ENCODE data around the gene TROAP.

The TROAP gene

DNA sequence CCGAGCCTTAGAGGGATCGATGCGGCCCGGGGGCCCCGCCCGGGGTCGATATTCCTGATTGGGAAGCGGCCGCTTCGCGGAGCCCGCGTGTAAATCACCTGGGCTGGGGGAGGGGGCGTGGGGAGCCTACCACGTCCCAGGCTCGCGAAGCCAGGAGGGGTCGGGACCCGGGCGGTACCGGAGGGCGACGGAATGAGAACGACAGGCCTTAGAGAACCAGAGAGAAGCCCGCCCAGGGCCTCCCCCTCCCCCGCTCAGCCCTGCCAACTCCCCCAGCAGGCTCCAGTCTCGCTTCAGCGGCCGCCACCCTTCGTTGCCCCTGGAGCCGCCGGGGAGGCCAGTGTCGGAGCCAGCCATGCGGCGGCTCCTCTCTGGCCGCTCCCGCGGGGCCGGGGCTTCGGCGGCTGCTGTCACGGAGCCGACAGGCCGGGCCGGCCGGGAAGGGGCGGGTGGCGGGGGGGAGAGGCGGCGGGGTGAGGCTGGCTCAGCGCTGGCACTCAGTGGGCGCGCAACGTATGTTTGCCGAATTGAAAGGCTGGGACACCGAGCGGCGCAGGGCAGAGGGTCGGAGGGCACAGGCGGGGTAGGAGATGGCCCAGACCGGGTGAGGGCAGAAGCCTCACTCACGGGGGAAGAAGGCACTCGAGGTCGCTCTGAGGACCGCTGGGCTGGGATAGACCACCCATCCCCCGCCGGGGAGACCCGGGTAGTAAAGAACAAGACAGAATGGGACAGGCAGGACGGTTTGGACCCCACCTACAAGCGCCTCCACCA lies 22.2 kb downstream of the TROAP start:
- peaks cover 8% of the 10 kb centered on the region for H3K4me1 ChIP-seq
- H3K9me3 ChIP-seq = no peaks in the 10 kb centered on the region
- TF ChIP-seq, protein P1, sequence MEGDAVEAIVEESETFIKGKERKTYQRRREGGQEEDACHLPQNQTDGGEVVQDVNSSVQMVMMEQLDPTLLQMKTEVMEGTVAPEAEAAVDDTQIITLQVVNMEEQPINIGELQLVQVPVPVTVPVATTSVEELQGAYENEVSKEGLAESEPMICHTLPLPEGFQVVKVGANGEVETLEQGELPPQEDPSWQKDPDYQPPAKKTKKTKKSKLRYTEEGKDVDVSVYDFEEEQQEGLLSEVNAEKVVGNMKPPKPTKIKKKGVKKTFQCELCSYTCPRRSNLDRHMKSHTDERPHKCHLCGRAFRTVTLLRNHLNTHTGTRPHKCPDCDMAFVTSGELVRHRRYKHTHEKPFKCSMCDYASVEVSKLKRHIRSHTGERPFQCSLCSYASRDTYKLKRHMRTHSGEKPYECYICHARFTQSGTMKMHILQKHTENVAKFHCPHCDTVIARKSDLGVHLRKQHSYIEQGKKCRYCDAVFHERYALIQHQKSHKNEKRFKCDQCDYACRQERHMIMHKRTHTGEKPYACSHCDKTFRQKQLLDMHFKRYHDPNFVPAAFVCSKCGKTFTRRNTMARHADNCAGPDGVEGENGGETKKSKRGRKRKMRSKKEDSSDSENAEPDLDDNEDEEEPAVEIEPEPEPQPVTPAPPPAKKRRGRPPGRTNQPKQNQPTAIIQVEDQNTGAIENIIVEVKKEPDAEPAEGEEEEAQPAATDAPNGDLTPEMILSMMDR (IDR thresholded peaks at IDR 0.05; ENCODE audit: low read depth, low read length) = no peak
- peaks cover 20% of the 10 kb centered on the region for H3K27me3 ChIP-seq
- peak; percentile 91 for DNase-seq
- H3K4me3 ChIP-seq (ENCODE audit: low read depth, low read length) = peak overlapping the region; percentile 58
- no peaks in the 10 kb centered on the region for H3K36me3 ChIP-seq

DNA sequence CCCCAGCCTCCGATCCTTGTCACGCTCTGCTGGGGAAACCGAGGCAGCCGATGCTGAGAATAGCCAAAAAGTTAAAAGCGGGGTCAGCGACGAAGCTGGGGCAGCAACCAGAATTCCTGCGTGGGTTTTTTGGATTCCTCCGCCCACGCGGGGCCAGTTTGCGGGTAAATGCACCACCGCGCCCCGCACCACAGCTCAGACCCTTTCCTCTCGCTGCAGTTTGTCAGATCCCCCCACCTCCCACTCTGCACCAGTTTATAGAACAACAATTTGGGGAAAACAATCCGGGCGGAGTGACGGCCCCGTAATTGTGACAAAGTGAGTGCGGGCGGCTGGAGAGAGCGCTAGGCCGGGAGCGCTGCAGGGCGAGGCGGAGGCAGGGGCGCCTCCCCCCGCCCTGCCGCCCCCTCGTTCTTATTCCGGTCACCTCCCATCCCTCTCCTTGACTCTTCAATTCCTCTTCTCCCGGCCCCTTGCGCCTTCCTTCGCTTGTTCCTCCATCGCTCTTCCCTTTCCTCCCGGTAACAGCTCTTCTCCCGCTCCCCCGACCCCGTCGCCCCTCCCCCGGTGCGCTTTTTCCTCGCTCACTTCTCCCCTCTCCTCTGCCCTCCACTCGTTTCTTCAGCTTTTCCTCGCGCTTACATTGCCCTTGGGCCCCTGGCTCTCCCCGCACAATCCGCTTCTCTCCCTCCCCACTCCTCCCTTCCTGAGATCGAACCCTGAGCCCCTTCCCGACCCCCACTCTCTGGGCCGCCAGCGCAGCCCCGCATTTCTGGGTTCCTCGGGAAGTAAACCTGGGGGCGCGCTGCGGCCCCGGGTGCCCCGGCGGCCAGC lies 23.0 kb downstream of the TROAP start:
- TF ChIP-seq, protein P1 (IDR thresholded peaks at IDR 0.05; ENCODE audit: low read depth, low read length) = no peak
- Histone ChIP-seq H3K4me3 (ENCODE audit: low read depth, low read length) (peak overlapping the region; percentile 58), H3K36me3 (no peaks in the 10 kb centered on the region), H3K4me1 (peaks cover 8% of the 10 kb centered on the region), H3K27me3 (peaks cover 20% of the 10 kb centered on the region), H3K9me3 (no peaks in the 10 kb centered on the region)
- DNase-seq = no peak

DNA sequence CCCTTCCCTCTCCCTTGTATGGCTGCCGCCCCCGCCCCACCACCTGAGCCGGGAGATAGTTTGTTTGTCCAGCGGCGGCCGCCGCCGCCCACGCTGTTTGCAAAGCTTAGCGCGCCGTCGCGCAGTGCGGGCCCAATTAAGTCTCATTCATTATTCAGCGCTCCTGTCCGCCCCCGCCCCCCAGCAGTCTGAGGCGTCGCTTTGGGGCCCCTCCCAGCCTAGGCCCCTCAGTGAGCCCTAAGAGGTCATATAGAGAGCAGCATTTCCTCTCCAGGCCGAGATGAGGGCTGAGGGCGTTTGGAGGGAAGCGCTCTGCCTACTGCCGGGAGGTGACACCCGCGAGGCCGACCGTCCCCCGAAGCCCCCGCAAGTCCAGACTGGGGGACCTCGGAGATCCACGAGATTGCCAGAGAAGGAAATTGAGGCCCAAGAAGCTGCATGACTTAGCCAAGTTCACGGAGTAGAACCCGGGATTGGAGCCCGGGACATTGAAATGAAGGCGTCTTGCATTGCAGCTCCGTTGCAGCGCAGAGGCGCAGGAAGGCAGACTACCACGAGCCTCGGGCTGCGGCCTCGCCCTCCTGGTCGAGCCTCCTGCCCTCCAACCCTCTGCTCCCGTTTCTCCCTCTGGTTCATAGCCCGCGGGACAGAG lies 23.7 kb downstream of the TROAP start, which contains the start of gene DNAJC22:
TSS of gene DNAJC22 (plus strand) at position 230 of the 652 bp plus-strand sequence. CDS start 1,985 bp downstream, outside the sequence.
- TF ChIP-seq, protein P1 (IDR thresholded peaks at IDR 0.05; ENCODE audit: low read depth, low read length) = no peak
- Histone ChIP-seq H3K27me3 (peaks cover 20% of the 10 kb centered on the region), H3K4me1 (peaks cover 8% of the 10 kb centered on the region), H3K36me3 (no peaks in the 10 kb centered on the region), H3K4me3 (ENCODE audit: low read depth, low read length) (peak within 1 kb of the TSS; percentile 58), H3K9me3 (no peaks in the 10 kb centered on the region)
- peak; percentile 52 for DNase-seq

DNA sequence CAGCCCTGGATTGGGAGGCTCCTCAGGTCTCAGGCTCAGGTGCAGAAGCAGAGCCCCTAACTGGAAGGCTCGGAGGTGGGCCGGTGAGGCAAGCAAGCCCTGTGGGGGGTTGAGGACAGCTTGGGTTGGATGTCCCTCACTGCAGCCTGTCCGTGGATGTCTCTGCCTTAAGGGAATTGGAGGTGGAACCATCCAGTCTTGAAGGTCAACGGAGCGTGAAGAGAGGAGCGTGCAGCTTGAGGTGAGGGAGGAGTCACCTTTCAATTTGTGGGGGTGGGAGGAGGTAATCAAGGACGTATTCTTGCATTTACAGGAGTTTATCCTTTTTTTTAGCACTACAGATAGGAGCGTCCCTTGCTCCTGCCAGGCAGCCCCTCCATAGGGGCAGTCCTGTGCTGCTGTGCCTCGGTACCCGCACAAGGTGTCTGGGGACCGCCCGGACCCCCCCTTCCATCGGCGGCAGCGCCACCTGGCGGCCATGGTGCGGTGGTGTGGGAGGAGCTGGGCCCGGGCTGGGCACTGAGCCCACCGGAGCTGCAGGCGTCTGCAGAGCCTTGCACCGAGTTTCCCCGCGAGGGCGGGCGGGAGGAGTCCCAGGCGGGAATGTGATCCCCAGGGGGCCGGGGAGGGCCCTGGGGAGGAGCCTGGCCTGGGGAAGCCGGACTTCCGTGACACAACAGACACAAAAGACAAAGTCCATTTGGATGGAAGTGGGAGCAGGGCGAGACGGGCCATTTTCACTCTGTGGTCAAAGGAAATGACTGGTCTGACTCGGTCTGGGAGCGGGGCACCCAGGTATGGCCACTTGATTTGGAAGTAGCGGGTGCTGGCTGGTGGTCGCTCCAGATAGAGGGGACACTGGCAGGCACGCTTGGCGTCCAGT lies 24.5 kb downstream of the TROAP start:
- H3K36me3 ChIP-seq = no peaks in the 10 kb centered on the region
- DNase-seq = peak; percentile 89
- peak overlapping the region; percentile 58 for H3K4me3 ChIP-seq (ENCODE audit: low read depth, low read length)
- H3K9me3 ChIP-seq = no peaks in the 10 kb centered on the region
- TF ChIP-seq, protein P1 (IDR thresholded peaks at IDR 0.05; ENCODE audit: low read depth, low read length) = peak; percentile 92
- H3K4me1 ChIP-seq = peaks cover 8% of the 10 kb centered on the region
- H3K27me3 ChIP-seq = peaks cover 18% of the 10 kb centered on the region

DNA sequence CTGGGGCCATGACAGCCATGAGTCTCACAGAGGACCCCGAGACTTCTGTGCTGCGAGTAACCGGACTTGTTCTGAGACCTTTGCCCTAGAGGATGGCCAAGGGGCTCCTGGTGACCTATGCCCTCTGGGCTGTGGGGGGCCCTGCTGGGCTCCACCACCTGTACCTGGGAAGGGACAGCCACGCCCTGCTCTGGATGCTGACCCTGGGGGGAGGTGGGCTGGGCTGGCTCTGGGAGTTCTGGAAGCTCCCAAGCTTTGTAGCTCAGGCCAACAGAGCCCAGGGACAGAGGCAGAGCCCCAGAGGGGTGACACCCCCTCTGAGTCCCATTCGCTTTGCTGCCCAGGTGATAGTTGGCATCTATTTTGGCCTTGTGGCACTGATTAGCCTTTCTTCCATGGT lies 25.7 kb downstream of the TROAP start:
- TF ChIP-seq, protein P1 (IDR thresholded peaks at IDR 0.05; ENCODE audit: low read depth, low read length) = no peak
- H3K36me3 ChIP-seq = no peaks in the 10 kb centered on the region
- DNase-seq = no peak
- H3K27me3 ChIP-seq = peaks cover 18% of the 10 kb centered on the region
- peaks cover 8% of the 10 kb centered on the region for H3K4me1 ChIP-seq
- no peak overlapping the region for H3K4me3 ChIP-seq (ENCODE audit: low read depth, low read length)
- no peaks in the 10 kb centered on the region for H3K9me3 ChIP-seq
